Activated CD4-positive, alpha-beta T cell treated with anti-CD3 and anti-CD28 coated beads, Interleukin-2, amount 50 U/mL, for 1 hour (primary cell): ENCODE data around the gene FAM3A.

Experiments used
- DNase-seq: peaks from one replicate; pipeline ENCODE4 v3.0.0-alpha.2; 2020

The FAM3A gene

DNA sequence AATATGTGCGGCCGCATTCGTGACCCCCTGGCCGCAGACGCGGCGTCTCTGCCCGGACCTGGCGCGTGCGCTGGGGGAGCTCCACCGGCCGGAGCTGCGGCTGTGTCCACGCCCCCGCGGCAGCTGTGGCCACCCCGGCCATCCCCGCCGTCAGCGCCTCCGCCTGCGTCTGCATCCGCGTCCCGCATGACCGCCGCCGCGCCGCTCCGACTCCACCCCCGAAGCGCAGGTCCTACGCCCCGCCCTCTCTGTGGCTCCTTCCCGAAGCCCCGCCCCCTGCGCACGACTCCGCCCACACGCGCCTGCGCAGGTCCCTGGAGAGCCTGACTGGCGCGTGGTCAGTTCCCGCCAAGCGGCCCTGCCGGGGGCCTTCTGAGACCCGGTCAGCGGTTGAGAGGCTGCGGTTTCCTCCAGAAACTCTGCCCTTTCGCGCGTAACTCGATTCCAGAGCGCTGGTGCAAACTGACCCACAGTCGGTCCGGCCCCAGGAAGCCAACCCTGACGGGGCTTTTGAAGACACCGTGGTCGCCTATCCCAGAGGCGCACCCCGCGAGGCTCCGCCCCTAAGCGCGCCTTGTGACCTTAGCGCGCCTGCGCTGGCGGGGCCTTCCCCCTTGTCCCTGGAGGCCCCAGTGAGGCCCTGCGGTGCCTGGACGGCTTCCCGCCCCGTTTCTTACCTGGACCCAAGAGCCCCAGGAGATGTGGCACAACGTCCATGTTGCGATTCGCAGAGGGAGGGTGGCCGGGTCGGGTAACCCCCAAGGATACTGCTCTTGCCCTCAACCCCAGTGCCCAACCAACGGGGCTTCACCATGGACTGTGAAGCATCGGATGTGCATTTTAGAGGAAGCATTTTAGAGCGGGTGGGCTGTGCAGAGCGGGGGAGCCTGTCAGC lies 37.1 kb downstream of the FAM3A start, which contains the start of gene LAGE3:
Gene LAGE3, minus strand, starts transcription at position 554 of the 895 bp plus-strand sequence. Its CDS starts 366 bp downstream, at position 188.
- DNase-seq = peak; percentile 93

DNA sequence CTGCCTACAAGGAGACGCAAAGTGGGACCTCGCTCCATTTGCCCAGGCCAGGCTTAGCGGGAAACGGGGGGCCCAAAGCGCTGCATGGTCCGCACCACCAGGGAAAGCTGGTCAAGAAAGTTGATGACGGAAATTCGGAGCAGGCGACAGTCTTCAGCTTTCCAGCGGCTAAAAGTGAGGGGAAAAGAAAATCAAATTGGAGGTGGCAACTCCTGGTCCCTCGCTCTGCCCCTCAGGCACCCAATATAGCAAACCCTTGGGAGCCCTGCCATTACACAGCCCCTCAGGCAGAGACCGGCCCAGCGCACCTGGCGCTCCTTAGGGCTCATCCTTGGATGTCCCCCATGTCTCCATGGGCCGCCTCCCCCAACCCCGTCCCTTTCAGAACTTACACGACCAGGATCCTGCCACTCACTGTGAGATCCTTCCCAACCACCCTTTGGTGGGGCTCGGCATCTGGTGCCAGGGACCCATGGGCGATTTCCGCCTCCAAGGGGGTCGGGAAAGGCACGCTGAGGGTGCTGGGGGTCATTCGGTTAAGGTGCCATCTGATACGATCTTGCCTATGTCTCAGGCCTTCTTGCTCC lies 38.0 kb downstream of the FAM3A start:
- no peak for DNase-seq

DNA sequence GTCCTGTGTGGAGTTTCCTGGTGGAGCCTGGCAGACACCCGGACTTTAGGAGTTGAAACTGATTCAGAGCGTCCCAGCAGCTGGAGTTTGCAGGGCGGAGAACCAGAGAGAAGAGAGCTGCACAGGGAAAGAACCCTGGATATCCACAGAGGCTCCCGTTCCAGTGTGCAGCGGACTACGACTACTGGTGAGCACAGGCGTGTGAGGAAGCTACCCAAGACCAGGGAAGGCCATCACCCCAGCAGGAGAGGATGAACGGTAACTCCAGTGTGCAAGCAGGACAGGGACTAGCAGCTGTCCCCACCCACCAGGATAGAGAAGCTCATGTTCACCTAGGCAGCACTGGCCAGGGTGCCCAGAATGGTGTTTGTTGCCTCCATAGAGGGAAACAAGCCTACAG lies 39.2 kb downstream of the FAM3A start:
- no peak for DNase-seq

DNA sequence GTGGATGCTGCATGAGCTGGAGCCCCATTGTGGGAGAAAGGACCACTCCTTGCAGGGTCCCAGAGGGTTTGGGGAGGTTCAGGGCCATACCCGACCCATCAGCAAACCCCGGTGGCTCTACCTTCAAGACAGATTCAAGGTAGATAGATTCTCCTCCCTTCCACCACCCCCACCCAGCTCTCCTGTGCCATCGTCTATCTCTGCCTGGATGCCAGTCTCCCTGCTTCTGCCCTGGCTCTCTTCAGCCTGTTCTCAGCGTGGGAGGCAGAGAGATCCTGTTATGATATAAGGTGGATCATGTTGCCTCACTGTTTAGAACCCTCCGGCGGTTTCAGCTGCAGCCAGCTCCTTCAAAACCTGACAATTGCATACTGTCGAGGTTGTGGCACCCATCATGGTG lies 42.3 kb downstream of the FAM3A start:
- no peak for DNase-seq

DNA sequence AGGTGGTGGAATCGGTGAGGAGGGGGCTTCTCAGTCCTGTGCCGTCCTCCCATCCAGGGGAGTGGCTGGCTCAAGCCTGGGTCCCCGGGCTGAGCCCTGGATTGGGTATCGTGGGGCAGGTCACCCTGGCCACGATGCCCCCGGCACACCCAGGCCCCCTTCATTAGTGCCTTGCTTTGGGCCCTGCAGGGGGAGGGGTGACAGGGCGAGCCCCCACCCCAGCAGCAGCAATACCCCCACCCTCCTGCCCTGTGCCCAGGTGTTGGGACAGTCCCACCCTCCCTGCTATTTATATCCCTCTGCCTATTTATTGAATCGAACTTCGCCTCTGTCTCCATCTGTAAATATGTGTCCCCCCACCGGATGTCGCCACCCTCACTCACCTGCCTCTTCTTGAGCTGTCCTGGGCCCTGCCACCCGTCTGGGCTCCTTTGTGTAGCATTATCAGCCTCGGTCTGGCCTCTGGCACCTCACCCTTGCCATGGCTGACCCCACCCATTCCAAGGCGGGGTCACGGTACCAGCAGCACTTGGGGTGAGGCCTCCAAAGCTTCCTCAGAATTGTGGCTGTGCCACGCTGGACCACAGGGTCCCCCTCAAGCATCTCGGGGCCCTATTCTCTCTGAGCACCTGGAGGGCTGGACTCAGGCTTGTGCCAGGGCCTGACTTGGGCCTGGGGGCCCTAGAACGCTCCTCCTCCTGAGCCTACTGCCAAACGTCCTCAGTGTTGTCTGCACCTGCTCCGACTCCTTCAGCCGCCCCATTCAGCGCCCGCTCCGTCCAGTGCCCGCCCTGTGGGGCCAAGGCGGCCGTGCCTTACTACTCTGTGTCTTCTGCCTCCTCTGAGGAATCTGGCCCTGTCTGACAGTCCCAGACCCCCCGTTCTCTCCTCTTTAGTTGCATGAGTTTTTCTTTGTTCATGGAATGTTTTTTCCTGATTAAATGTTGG lies 43.1 kb downstream of the FAM3A start:
- DNase-seq = no peak

DNA sequence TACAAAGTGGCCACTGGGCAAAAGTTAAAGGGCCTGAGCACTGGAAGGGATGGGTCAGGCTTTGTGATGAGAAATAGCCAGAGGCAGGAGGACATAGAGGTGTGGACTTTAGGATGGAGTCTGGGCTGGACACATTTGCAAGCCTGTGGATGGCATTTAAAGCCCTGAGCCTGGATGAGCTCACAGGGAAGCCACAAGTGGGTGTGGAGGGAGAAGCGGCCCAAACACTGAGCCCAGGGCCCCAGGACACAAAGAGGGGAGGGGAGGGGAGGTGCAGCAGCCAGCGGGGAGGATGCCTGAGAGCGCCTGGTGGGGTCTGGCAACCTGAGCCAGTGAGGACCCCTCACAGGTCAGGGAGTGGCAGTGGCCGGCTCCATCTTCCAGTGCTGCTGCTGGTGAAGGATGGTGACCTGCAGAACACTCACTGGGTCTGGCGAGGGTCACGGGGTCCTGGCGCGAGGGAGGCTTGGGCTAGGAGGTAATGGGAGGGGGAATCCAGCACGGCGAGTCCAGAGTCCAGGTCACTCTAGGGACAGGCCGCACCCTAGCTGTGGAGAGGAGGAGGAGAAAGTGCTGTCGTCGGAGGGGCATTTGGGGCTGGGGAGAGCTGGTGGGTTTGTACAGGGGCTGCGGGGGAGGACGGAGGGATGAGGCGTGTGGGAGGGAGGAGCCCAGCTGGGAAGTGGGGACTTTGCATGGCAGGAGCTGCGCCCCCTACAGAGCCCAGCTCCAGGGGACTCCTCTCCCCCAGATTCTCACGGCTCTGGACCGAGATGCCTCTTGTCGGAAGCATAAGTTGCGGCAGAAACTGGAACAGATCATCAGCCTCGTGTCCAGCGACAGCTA lies 44.0 kb downstream of the FAM3A start:
- DNase-seq = no peak

DNA sequence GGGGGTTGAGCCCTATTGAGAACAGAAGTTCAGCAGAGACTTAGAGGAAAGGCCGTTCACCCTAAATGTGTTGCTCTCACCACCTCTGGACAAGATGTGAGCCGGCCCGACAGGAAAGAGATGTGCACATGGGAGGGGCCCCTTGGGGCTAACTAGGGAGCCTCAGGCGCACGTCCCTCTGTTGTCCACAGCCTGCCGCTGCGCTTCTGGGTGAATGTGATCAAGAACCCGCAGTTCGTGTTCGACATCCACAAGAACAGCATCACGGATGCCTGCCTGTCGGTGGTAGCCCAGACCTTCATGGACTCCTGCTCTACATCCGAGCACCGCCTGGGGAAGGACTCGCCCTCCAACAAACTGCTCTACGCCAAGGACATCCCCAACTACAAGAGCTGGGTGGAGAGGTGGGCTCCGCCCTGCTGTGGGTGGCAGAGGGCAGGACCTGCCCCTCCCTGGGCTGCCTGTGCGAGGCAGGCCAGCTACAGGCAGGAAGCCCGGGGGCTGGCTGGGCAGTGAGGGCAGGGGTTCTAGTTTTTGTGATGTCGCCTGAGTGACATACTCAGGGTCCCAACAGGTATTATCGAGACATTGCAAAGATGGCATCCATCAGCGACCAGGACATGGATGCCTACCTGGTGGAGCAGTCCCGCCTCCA lies 45.0 kb downstream of the FAM3A start:
- no peak for DNase-seq

DNA sequence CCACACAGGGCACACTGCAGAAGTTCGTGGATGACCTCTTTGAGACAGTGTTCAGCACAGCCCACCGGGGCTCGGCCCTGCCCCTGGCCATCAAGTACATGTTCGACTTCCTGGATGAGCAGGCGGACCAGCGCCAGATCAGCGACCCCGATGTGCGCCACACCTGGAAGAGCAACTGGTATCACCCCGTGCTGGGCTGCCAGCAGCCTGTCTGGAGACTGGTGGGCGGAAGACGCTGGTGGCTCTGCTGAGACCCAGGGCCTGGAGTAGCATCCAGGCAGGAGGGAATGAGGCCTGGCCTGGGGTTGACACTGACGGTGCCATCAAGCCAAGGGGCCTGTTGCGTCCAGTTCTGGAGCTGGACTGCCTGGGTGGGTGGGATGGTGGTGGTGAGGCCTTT lies 45.6 kb downstream of the FAM3A start:
- no peak for DNase-seq

DNA sequence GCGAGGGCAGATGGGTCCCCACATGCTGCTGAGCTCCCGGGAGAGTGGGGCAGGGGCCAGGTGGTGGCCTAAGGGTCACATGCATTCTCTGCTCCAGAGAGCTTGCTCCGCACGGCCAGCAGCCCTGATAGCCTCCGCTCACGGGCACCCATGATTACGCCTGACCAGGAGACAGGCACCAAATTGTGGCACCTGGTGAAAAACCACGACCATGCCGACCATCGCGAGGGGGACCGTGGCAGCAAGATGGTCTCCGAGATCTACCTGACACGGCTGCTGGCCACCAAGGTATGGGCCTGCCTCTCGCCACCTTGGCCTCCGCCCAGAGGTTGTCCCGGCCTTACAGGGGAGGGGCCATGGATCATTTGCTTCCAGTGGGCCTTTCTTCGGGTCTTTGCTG lies 46.2 kb downstream of the FAM3A start:
- DNase-seq = no peak

DNA sequence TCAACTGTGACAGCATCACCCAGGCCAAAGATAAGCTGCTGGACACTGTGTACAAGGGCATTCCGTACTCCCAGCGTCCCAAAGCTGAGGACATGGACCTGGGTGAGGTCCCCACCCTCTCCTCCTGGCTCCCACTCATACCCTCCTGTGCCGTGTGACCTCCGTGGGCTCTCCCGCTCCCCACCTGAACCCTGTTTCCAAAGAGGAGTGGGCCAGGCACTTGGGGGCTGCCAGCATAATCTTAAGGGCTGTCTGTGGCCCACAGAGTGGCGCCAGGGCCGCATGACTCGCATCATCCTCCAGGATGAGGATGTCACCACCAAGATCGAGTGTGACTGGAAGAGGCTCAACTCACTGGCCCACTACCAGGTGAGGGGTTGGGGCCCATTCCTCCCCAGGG lies 46.9 kb downstream of the FAM3A start:
- no peak for DNase-seq

DNA sequence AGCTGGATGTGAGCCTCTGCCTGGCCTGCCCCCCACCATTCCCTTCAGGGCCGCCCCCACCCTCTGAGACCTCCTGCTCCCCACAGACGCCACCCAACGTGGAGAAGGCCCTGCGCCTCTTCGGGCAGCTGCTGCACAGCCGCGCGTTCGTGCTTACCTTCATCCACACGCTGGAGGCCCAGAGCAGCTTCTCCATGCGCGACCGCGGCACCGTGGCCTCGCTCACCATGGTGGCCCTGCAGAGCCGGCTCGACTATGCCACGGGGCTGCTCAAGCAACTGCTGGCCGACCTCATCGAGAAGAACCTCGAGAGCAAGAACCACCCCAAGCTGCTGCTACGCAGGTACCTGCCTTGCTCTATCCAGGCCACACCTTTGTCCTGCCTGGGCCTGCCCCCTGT lies 47.8 kb downstream of the FAM3A start:
- no peak for DNase-seq

DNA sequence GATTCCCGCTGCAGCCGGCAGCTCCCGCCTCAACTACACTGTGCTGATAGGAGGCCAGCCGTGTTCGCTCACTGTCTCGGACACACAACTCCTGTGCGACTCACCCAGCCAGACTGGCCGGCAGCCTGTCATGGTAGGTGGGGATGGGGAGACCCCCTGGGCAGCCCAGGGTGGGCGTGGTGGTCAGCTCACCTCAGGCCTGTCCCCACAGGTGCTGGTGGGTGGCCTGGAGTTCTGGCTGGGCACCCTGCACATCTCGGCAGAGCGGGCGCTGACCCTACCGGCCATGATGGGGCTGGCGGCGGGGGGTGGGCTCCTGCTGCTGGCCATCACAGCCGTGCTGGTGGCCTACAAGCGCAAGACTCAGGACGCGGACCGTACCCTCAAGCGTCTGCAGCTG lies 48.5 kb downstream of the FAM3A start:
- no peak for DNase-seq

DNA sequence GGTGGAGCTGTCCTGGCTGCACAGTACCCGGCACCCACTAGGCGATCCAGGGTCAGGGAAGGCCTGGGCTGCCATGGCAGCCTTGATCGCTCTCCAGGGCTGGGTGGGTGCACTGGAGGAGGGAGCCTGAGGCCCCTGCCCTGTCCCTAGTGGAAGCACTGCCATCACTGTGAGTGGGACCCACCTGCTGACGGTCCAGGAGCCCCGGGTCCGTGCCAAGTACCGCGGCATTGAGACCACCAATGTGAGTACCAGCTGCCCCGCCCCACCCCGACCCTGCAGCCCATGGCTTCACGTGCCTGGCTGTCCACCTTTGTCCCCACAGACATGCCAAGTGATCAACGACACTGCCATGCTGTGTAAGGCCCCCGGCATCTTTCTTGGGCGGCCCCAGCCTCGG lies 49.1 kb downstream of the FAM3A start:
- DNase-seq = no peak

DNA sequence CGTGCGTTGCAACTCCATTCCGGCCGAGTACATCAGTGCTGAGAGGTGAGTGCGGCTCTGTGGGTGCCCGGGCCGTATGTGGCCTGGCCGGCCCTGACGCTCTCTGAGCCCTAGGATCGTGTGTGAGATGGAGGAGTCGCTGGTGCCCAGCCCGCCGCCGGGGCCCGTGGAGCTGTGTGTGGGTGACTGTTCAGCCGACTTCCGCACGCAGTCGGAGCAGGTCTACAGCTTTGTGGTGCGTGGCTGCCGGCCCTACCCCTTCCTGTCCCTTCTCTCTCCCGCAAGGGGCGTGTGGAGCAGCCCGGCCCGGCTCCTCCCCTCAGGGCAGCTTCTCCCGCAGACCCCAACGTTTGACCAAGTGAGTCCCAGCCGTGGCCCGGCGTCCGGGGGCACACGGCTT lies 50.0 kb downstream of the FAM3A start:
- no peak for DNase-seq

DNA sequence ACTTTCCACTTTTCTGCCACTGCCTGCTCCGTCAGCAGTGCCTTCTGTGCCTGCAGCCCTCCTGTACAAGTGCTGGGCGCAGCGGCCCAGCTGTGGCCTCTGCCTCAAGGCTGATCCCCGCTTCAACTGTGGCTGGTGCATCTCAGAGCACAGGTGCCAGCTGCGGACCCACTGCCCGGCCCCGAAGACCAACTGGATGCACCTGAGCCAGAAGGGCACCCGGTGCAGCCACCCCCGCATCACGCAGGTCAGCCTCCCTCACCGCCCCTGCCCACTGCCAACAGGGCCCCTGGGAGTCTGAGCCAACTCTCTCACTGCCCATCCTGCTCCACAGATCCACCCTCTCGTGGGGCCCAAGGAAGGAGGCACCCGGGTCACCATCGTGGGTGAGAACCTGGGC lies 50.4 kb downstream of the FAM3A start:
- no peak for DNase-seq

DNA sequence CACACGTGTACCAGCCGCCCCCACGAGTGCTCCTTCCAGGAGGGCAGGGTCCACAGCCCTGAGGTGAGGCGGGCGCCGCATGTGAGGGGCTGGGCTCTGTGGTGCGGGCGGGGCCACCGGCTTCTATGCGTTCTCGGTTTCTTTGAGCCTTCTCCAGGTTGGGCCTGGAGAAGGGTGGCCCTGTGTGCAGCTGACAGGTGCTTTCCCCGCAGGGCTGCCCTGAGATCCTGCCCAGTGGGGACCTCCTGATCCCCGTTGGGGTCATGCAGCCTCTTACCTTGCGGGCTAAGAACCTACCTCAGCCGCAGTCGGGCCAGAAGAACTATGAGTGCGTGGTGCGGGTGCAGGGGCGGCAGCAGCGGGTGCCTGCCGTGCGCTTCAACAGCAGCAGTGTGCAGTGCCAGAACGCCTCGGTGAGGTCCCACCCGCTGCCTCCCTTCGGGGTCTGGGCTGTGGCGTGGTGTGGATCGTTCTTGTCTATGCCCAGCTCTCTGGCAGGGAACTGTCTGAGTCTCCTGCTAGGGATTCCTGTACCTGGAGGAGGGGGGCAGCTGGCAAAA lies 51.1 kb downstream of the FAM3A start:
- DNase-seq = no peak

DNA sequence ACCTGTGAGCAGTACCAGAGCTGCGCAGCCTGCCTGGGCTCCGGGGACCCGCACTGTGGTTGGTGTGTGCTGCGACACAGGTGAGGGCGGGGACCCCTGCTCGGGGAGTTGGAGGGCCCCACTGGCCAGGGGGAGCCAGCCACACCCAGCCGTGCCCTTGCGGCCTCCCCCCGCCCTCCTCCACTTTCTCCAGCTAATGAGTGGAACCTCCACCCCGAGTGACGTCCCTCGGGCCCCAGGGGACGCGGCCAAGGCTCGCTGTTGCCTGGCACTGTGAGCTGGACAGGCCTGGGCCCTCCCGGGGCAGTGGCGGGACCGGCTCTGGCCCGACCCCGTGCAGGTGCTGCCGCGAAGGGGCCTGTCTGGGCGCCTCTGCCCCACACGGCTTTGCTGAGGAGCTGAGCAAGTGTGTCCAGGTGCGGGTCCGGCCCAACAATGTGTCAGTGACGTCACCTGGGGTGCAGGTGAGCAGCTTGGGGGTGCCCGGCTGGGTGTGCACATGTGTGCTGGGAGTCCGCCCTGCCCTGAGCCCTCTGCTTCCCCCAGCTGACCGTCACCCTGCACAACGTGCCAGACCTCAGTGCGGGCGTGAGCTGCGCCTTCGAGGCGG lies 52.3 kb downstream of the FAM3A start:
- DNase-seq = no peak

DNA sequence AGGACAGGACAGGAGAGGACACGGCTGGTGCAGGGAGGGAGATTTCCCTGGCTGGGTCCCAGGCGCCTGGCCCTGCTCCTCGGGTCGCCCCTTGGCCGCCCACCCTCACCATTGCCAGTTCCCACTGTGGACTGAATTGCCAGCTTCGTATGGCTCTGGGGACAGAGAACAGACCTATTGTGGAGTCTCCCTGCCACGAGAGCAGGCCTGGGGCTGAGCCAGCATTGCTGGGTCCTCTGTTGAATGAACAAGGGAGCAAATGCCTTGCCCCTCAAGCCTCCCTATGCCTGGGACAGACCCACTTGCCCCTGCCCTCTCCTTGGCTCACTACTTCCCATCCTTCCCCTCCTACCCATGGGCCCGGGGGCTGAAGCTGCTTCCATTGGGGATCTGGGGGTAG lies 53.6 kb downstream of the FAM3A start:
- no peak for DNase-seq

DNA sequence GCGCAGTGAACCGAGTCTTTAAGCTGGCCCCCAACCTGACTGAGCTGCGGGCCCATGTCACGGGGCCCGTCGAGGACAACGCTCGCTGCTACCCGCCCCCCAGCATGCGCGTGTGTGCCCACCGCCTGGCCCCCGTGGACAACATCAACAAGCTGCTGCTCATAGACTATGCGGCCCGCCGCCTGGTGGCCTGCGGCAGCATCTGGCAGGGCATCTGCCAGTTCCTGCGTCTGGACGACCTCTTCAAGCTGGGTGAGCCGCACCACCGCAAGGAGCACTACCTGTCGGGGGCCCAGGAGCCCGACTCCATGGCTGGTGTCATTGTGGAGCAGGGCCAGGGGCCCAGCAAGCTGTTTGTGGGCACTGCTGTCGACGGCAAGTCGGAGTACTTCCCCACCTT lies 55.7 kb downstream of the FAM3A start:
- no peak for DNase-seq

DNA sequence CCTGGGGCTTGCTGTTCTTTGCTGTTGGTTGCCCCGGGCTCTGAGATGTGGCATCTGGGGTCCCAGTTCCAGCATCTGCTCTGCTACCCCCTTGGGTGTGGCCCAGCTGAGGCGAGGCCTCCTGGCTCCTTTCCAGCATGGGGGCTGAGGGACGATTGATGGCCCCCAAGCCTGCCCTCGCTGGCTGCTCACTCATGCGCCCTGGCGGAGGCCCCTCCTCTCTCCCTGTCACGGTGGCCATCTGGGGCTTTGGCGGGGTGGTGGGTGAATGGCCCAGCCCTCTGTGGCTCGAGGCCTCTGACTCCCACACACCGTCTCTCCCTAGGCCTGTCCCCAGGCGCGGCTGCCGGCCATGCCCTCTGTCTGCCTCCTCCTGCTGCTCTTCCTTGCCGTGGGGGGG lies 56.2 kb downstream of the FAM3A start:
- DNase-seq = no peak
